ENCODE measurements around the gene EPB41. TPM values are rescaled to one million over a fixed set of nuclear protein-coding genes. Genes with fewer than 3 reads are reported as not detected.
A peak's percentile ranks its signal among the peaks of the same experiment; 100 is the strongest.

The EPB41 gene
- total and polyA plus RNA-seq, 9 of the 15 experiments (the other 6 are each of a cell fraction or from before 2014, with no cell fraction given): 3.7 to 213 (median 141) TPM

GRCh38 chr1:28877132-28877781, 37.1 kb upstream of the EPB41 start (continued):
- TF ChIP-seq, protein P1, sequence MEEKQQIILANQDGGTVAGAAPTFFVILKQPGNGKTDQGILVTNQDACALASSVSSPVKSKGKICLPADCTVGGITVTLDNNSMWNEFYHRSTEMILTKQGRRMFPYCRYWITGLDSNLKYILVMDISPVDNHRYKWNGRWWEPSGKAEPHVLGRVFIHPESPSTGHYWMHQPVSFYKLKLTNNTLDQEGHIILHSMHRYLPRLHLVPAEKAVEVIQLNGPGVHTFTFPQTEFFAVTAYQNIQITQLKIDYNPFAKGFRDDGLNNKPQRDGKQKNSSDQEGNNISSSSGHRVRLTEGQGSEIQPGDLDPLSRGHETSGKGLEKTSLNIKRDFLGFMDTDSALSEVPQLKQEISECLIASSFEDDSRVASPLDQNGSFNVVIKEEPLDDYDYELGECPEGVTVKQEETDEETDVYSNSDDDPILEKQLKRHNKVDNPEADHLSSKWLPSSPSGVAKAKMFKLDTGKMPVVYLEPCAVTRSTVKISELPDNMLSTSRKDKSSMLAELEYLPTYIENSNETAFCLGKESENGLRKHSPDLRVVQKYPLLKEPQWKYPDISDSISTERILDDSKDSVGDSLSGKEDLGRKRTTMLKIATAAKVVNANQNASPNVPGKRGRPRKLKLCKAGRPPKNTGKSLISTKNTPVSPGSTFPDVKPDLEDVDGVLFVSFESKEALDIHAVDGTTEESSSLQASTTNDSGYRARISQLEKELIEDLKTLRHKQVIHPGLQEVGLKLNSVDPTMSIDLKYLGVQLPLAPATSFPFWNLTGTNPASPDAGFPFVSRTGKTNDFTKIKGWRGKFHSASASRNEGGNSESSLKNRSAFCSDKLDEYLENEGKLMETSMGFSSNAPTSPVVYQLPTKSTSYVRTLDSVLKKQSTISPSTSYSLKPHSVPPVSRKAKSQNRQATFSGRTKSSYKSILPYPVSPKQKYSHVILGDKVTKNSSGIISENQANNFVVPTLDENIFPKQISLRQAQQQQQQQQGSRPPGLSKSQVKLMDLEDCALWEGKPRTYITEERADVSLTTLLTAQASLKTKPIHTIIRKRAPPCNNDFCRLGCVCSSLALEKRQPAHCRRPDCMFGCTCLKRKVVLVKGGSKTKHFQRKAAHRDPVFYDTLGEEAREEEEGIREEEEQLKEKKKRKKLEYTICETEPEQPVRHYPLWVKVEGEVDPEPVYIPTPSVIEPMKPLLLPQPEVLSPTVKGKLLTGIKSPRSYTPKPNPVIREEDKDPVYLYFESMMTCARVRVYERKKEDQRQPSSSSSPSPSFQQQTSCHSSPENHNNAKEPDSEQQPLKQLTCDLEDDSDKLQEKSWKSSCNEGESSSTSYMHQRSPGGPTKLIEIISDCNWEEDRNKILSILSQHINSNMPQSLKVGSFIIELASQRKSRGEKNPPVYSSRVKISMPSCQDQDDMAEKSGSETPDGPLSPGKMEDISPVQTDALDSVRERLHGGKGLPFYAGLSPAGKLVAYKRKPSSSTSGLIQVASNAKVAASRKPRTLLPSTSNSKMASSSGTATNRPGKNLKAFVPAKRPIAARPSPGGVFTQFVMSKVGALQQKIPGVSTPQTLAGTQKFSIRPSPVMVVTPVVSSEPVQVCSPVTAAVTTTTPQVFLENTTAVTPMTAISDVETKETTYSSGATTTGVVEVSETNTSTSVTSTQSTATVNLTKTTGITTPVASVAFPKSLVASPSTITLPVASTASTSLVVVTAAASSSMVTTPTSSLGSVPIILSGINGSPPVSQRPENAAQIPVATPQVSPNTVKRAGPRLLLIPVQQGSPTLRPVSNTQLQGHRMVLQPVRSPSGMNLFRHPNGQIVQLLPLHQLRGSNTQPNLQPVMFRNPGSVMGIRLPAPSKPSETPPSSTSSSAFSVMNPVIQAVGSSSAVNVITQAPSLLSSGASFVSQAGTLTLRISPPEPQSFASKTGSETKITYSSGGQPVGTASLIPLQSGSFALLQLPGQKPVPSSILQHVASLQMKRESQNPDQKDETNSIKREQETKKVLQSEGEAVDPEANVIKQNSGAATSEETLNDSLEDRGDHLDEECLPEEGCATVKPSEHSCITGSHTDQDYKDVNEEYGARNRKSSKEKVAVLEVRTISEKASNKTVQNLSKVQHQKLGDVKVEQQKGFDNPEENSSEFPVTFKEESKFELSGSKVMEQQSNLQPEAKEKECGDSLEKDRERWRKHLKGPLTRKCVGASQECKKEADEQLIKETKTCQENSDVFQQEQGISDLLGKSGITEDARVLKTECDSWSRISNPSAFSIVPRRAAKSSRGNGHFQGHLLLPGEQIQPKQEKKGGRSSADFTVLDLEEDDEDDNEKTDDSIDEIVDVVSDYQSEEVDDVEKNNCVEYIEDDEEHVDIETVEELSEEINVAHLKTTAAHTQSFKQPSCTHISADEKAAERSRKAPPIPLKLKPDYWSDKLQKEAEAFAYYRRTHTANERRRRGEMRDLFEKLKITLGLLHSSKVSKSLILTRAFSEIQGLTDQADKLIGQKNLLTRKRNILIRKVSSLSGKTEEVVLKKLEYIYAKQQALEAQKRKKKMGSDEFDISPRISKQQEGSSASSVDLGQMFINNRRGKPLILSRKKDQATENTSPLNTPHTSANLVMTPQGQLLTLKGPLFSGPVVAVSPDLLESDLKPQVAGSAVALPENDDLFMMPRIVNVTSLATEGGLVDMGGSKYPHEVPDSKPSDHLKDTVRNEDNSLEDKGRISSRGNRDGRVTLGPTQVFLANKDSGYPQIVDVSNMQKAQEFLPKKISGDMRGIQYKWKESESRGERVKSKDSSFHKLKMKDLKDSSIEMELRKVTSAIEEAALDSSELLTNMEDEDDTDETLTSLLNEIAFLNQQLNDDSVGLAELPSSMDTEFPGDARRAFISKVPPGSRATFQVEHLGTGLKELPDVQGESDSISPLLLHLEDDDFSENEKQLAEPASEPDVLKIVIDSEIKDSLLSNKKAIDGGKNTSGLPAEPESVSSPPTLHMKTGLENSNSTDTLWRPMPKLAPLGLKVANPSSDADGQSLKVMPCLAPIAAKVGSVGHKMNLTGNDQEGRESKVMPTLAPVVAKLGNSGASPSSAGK (IDR thresholded peaks at IDR 0.05): no peak
- TF ChIP-seq ARID2 (IDR thresholded peaks at IDR 0.05) (peak; percentile 75), ZNF224 (CRISPR knock-in tag; IDR thresholded peaks at IDR 0.05) (no peak), KLF6 (CRISPR knock-in tag; IDR thresholded peaks at IDR 0.05; ENCODE audit: borderline replicate concordance) (no peak), POLR2G (IDR thresholded peaks at IDR 0.05; ENCODE audit: low read depth, low read length) (no peak), TAL1 (IDR thresholded peaks at IDR 0.05) (0 out of 2 replicates have a peak, but pooled peaks have one; percentile 2), MAZ (CRISPR knock-in tag; conservative IDR thresholded peaks at IDR 0.05 in 1 of 2, IDR thresholded peaks at IDR 0.05 in 1 of 2) (peak in 1 of 2 experiments; percentile 31; a peak in 1 of 4 replicates), PCBP1 (IDR thresholded peaks at IDR 0.05; ENCODE audit: low read depth, low read length, poor library complexity, severe bottlenecking) (no peak), ZKSCAN3 (CRISPR knock-in tag; IDR thresholded peaks at IDR 0.05) (no peak), CBFB (CRISPR knock-in tag; IDR thresholded peaks at IDR 0.05) (no peak), PCBP2 (IDR thresholded peaks at IDR 0.05; ENCODE audit: low read depth, low read length, poor library complexity, severe bottlenecking) (no peak), XRCC5 (IDR thresholded peaks at IDR 0.05; ENCODE audit: low read depth, low read length) (no peak), POLR2AphosphoS2 (IDR thresholded peaks at IDR 0.05; ENCODE audit: low read length) (no peak), BMI1 (IDR thresholded peaks at IDR 0.05; ENCODE audit: low read length) (no peak)
